ENCODE data around the gene CHRM3. TPM values are rescaled to one million over a fixed set of nuclear protein-coding genes. Genes with fewer than 3 reads are reported as not detected.
"Not testable (repeated sequence)": the region's sequence is repeated elsewhere in the genome, so short reads cannot be mapped to it uniquely, and the experiment has no call there.

The CHRM3 gene
- total and polyA plus RNA-seq, 2 experiments from 2014 or later: 4.8 to 13.8 TPM

DNA sequence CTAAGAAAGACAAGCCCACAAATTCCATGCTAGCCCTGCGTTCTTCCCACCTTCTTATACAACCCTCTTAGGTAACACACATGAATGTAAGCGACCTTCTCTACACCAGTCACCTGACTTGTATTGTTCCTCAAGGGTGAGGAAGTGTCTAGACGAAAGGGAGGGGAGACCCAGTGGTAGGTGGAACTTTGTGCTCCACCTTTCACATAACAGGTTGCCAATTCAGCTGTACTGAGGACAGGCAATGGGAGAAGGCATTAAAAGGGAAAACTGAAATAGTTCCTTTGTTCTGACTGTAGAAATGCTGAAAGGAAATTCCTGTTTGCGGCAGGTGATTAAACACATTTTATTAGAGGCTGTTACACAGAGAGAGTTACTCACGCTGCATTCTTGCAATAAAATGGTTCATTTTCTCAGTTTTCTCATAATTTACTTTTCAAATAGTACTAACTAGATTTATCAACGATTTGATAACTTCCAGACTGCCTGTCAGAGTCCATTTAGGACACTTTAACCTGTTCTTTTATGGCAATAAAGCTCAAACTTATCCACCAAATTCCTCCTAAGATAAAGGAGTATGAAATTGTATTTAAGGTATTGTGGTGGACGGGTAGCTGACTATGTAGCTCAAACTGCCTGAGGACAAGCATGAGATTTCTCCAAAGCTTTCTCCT lies 17.8 kb upstream of the CHRM3 start (continued):
- no peak for TF ChIP-seq NANOG (IDR thresholded peaks at IDR 0.05; ENCODE audit: borderline replicate concordance)
- TF ChIP-seq, protein P1, sequence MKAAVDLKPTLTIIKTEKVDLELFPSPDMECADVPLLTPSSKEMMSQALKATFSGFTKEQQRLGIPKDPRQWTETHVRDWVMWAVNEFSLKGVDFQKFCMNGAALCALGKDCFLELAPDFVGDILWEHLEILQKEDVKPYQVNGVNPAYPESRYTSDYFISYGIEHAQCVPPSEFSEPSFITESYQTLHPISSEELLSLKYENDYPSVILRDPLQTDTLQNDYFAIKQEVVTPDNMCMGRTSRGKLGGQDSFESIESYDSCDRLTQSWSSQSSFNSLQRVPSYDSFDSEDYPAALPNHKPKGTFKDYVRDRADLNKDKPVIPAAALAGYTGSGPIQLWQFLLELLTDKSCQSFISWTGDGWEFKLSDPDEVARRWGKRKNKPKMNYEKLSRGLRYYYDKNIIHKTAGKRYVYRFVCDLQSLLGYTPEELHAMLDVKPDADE (IDR thresholded peaks at IDR 0.05): no peak
- TF ChIP-seq, protein P2, sequence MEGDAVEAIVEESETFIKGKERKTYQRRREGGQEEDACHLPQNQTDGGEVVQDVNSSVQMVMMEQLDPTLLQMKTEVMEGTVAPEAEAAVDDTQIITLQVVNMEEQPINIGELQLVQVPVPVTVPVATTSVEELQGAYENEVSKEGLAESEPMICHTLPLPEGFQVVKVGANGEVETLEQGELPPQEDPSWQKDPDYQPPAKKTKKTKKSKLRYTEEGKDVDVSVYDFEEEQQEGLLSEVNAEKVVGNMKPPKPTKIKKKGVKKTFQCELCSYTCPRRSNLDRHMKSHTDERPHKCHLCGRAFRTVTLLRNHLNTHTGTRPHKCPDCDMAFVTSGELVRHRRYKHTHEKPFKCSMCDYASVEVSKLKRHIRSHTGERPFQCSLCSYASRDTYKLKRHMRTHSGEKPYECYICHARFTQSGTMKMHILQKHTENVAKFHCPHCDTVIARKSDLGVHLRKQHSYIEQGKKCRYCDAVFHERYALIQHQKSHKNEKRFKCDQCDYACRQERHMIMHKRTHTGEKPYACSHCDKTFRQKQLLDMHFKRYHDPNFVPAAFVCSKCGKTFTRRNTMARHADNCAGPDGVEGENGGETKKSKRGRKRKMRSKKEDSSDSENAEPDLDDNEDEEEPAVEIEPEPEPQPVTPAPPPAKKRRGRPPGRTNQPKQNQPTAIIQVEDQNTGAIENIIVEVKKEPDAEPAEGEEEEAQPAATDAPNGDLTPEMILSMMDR (conservative IDR thresholded peaks at IDR 0.05; ENCODE audit: low read depth in 2 of 2): no peak
- TF ChIP-seq ZNF331 (CRISPR knock-in tag; IDR thresholded peaks at IDR 0.05; ENCODE audit: low read depth): no peak
- TF ChIP-seq EZH2phosphoT487 (IDR thresholded peaks at IDR 0.05; ENCODE audit: unreplicated experiment): no peak
- no peak for TF ChIP-seq JUNB (IDR thresholded peaks at IDR 0.05; ENCODE audit: unreplicated experiment)

DNA sequence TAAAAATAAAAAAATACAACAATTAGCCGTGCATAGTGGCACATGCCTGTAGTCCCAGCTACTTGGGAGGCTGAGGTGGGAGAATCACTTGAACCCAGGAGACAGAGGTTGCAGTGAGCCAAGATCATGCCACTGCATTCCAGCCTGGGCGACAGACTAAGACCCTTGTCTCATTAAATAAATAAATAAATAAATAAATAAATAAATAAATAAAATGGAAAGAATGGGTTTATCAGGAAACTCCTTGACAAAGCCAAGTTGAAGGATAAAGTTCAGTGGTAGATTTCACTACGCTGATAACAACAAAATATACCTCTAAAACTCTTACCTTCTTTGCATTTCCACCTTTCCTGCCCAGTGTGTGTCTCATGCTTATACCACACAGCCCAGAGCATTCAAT lies 15.5 kb upstream of the CHRM3 start:
- not testable (repeated sequence) for H3K36me3 ChIP-seq (ENCODE audit: insufficient read depth); H3K4me3 ChIP-seq; H3K9me3 Mint-ChIP-seq

DNA sequence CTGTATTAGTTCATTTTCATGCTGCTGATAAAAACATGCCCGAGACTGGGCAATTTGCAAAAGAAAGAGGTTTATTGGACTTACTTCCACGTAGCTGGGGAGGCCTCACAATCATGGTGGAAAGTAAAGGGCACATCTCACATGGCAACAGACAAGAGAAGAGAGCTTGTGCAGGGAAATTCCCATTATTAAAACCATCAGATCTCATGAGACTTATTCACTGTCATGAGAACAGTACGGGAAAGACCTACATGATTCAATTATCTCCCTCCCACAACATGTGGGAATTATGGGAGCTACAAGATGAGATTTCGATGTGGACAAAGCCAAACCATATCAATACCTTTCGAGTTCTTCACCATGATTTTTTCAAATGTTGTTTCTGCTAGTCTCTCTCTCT lies 3.7 kb upstream of the CHRM3 start:
- H3K36me3 ChIP-seq (ENCODE audit: insufficient read depth): no peaks in the 10 kb centered on the region
- TF ChIP-seq, protein P2 (conservative IDR thresholded peaks at IDR 0.05; ENCODE audit: low read depth in 2 of 2): no peak
- TF ChIP-seq, protein P3, sequence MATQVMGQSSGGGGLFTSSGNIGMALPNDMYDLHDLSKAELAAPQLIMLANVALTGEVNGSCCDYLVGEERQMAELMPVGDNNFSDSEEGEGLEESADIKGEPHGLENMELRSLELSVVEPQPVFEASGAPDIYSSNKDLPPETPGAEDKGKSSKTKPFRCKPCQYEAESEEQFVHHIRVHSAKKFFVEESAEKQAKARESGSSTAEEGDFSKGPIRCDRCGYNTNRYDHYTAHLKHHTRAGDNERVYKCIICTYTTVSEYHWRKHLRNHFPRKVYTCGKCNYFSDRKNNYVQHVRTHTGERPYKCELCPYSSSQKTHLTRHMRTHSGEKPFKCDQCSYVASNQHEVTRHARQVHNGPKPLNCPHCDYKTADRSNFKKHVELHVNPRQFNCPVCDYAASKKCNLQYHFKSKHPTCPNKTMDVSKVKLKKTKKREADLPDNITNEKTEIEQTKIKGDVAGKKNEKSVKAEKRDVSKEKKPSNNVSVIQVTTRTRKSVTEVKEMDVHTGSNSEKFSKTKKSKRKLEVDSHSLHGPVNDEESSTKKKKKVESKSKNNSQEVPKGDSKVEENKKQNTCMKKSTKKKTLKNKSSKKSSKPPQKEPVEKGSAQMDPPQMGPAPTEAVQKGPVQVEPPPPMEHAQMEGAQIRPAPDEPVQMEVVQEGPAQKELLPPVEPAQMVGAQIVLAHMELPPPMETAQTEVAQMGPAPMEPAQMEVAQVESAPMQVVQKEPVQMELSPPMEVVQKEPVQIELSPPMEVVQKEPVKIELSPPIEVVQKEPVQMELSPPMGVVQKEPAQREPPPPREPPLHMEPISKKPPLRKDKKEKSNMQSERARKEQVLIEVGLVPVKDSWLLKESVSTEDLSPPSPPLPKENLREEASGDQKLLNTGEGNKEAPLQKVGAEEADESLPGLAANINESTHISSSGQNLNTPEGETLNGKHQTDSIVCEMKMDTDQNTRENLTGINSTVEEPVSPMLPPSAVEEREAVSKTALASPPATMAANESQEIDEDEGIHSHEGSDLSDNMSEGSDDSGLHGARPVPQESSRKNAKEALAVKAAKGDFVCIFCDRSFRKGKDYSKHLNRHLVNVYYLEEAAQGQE (IDR thresholded peaks at IDR 0.05; ENCODE audit: unreplicated experiment): no peak
- TF ChIP-seq STAT1 (IDR thresholded peaks at IDR 0.05; ENCODE audit: unreplicated experiment) (no peak), JUNB (IDR thresholded peaks at IDR 0.05; ENCODE audit: unreplicated experiment) (no peak), POLR2AphosphoS5 (IDR thresholded peaks at IDR 0.05; ENCODE audit: low read depth) (no peak), NANOG (IDR thresholded peaks at IDR 0.05; ENCODE audit: borderline replicate concordance) (no peak), ZNF331 (CRISPR knock-in tag; IDR thresholded peaks at IDR 0.05; ENCODE audit: low read depth) (no peak)
- TF ChIP-seq, protein P1 (IDR thresholded peaks at IDR 0.05): no peak

More for the DNA sequence above, 15.5 kb upstream of the CHRM3 start:
- H3F3A ChIP-seq (replicated peaks; ENCODE audit: low read depth); H3K4me1 Mint-ChIP-seq; H4K20me1 ChIP-seq (replicated peaks; ENCODE audit: insufficient read depth); H2AFZ ChIP-seq; H3K27ac ChIP-seq (ENCODE audit: low read depth); H3K4me1 ChIP-seq (ENCODE audit: insufficient read depth); H3K4me2 ChIP-seq; H3K4me3 Mint-ChIP-seq; ATAC-seq; H3K27ac Mint-ChIP-seq; H3K27me3 ChIP-seq (ENCODE audit: insufficient read depth); H3K79me2 ChIP-seq (replicated peaks; ENCODE audit: insufficient read depth); H3K27me3 Mint-ChIP-seq (ENCODE audit: insufficient read depth, low read depth, poor library complexity); H3K36me3 Mint-ChIP-seq (ENCODE audit: low read depth); DNase-seq (ENCODE audit: low spot score); H3K9me2 ChIP-seq (ENCODE audit: insufficient read depth): not testable (repeated sequence)

More for the DNA sequence above, 3.7 kb upstream of the CHRM3 start:
- ATAC-seq (no peak), DNase-seq (ENCODE audit: low spot score) (no peak)
- peaks cover 5% of the 10 kb centered on the region for H3K4me1 ChIP-seq (ENCODE audit: insufficient read depth)
- H3K4me3 ChIP-seq: no peak overlapping the region
- Mint-ChIP-seq H3K4me3 (no peak overlapping the region), H3K27me3 (ENCODE audit: insufficient read depth, low read depth, poor library complexity) (peaks cover 20% of the 10 kb centered on the region), H3K9me3 (no peaks in the 10 kb centered on the region), H3K4me1 (peaks cover 8% of the 10 kb centered on the region; the same call in 2 of the 3 replicates), H3K27ac (no peak overlapping the region), H3K36me3 (ENCODE audit: low read depth) (no peaks in the 10 kb centered on the region)
- H3K27me3 ChIP-seq (ENCODE audit: insufficient read depth): peaks cover 31% of the 10 kb centered on the region
- no peaks in the 10 kb centered on the region for H4K20me1 ChIP-seq (replicated peaks; ENCODE audit: insufficient read depth)
- H3K27ac ChIP-seq (ENCODE audit: low read depth): no peak overlapping the region
- H2AFZ ChIP-seq: no peak overlapping the region
- H3K79me2 ChIP-seq (replicated peaks; ENCODE audit: insufficient read depth): no peaks in the 10 kb centered on the region
- H3K4me2 ChIP-seq: no peak overlapping the region
- no peaks in the 10 kb centered on the region for H3K9me2 ChIP-seq (ENCODE audit: insufficient read depth)
- no peaks in the 10 kb centered on the region for H3F3A ChIP-seq (replicated peaks; ENCODE audit: low read depth)

Measured in GM23338 (cell line).